GM23338 (cell line): ENCODE data around the gene ARHGAP9. TPM values are rescaled to one million over a fixed set of nuclear protein-coding genes. Genes with fewer than 3 reads are reported as not detected.

ENCODE experiments used
- ATAC-seq: fragments of 200-7000 bp; cut with Tn5 transposase; 3 replicates; pipeline ENCODE4 v1.9.1; 2020
- DNase-seq: peaks from one replicate; pipeline ENCODE4 v3.0.0-alpha.2; 2015; ENCODE audit warnings: low spot score
- H2AFZ ChIP-seq: fragments of 200-600 bp; sonication (generic); 2 replicates; pipeline ENCODE4 v1.8.0; 2016; ENCODE audit warnings: antibody characterized with exemption, mild to moderate bottlenecking, moderate library complexity
- H3F3A ChIP-seq: fragments of 200-600 bp; sonication (generic); replicated peaks from 2 replicates; pipeline ENCODE4 v1.8.0; 2017; ENCODE audit warnings: antibody characterized with exemption, mixed run types, low read depth
- H3K27ac ChIP-seq: fragments of 200-600 bp; sonication (generic); 2 replicates; pipeline ENCODE4 v1.6.1; 2016; ENCODE audit warnings: low read depth
- H3K27me3 ChIP-seq: fragments of 200-600 bp; sonication (generic); 2 replicates; pipeline ENCODE4 v1.8.0; 2016; ENCODE audit warnings: mild to moderate bottlenecking, mixed run types, moderate library complexity; ENCODE audit not compliant: insufficient read depth
- H3K36me3 ChIP-seq: fragments of 200-600 bp; sonication (generic); 2 replicates; pipeline ENCODE4 v1.8.0; 2016; ENCODE audit warnings: mild to moderate bottlenecking; ENCODE audit not compliant: insufficient read depth
- H3K4me1 ChIP-seq: fragments of 200-600 bp; sonication (generic); 2 replicates; pipeline ENCODE4 v1.8.0; 2016; ENCODE audit warnings: mild to moderate bottlenecking, moderate library complexity; ENCODE audit not compliant: insufficient read depth
- H3K4me2 ChIP-seq: fragments of 200-600 bp; sonication (generic); 2 replicates; pipeline ENCODE4 v1.7.1; 2017; ENCODE audit warnings: mixed run types
- H3K4me3 ChIP-seq: fragments of 200-600 bp; sonication (generic); 2 replicates; pipeline ENCODE4 v1.6.1; 2016; ENCODE audit warnings: mixed run types
- H3K79me2 ChIP-seq: fragments of 200-600 bp; sonication (generic); replicated peaks from 2 replicates; pipeline ENCODE4 v1.8.0; 2017; ENCODE audit warnings: mild to moderate bottlenecking; ENCODE audit not compliant: insufficient read depth
- H3K9me2 ChIP-seq: fragments of 200-600 bp; sonication (generic); 2 replicates; pipeline ENCODE4 v1.8.0; 2017; ENCODE audit not compliant: insufficient read depth
- H4K20me1 ChIP-seq: fragments of 200-600 bp; sonication (generic); replicated peaks from 2 replicates; pipeline ENCODE4 v1.8.0; 2017; ENCODE audit warnings: mild to moderate bottlenecking; ENCODE audit not compliant: insufficient read depth
- H3K27ac Mint-ChIP-seq: 2 replicates; pipeline ENCODE4 v1.8.0; 2020; ENCODE audit warnings: inconsistent platforms, mild to moderate bottlenecking, moderate library complexity, mixed read lengths
- H3K27me3 Mint-ChIP-seq: 3 replicates; pipeline ENCODE4 v1.8.0; 2022; ENCODE audit warnings: low read depth, mild to moderate bottlenecking, moderate library complexity, mixed read lengths, inconsistent platforms; ENCODE audit not compliant: insufficient read depth, poor library complexity
- H3K36me3 Mint-ChIP-seq: 3 replicates; pipeline ENCODE4 v1.8.0; 2021; ENCODE audit warnings: low read depth, mild to moderate bottlenecking, inconsistent platforms, moderate library complexity, mixed read lengths
- H3K4me1 Mint-ChIP-seq: 3 replicates; pipeline ENCODE4 v1.8.0; 2020; ENCODE audit warnings: mild to moderate bottlenecking, inconsistent platforms, mixed read lengths
- H3K4me3 Mint-ChIP-seq: 3 replicates; pipeline ENCODE4 v1.8.0; 2021; ENCODE audit warnings: moderate library complexity, mild to moderate bottlenecking, inconsistent platforms, mixed read lengths
- H3K9me3 Mint-ChIP-seq: 3 replicates; pipeline ENCODE4 v1.8.0; 2020; ENCODE audit warnings: moderate library complexity, mild to moderate bottlenecking, inconsistent platforms, mixed read lengths
- CREB1 ChIP-seq: fragments of 250-450 bp; sonication (Bioruptor Pico); IDR thresholded peaks from 2 replicates; pipeline ENCODE4 v1.5.0; 2020; ENCODE audit warnings: low read depth, mild to moderate bottlenecking, moderate library complexity
- CTCF ChIP-seq, 2 experiments: fragments of 200-600 bp in 1 of 2; sonication (generic) in 1 of 2; conservative IDR thresholded peaks; 2 replicates each; pipeline versions ENCODE4 v1.5.1 to v1.6.1; 2016 to 2017; ENCODE audit warnings: antibody characterized with exemption in 2 of 2, low read depth in 2 of 2, mild to moderate bottlenecking in 2 of 2, moderate library complexity in 1 of 2
- ETS1 ChIP-seq: IDR thresholded peaks from 2 replicates; pipeline ENCODE4 v1.6.1; 2016; ENCODE audit warnings: antibody characterized with exemption
- EZH2 ChIP-seq: fragments of 200-600 bp; sonication (generic); IDR thresholded peaks from one replicate; pipeline ENCODE4 v1.8.0; 2017; ENCODE audit warnings: antibody characterized with exemption, mild to moderate bottlenecking, low read depth; ENCODE audit not compliant: unreplicated experiment
- EZH2phosphoT487 ChIP-seq: fragments of 200-600 bp; sonication (generic); IDR thresholded peaks from one replicate; pipeline ENCODE4 v1.8.1; 2018; ENCODE audit warnings: antibody characterized with exemption; ENCODE audit not compliant: unreplicated experiment
- JUNB ChIP-seq: IDR thresholded peaks from one replicate; pipeline ENCODE4 v1.6.1; 2016; ENCODE audit warnings: antibody characterized with exemption; ENCODE audit not compliant: unreplicated experiment
- NANOG ChIP-seq: IDR thresholded peaks from 2 replicates; pipeline ENCODE4 v1.6.1; 2016; ENCODE audit warnings: antibody characterized with exemption, borderline replicate concordance
- POLR2AphosphoS5 ChIP-seq: IDR thresholded peaks from 2 replicates; pipeline ENCODE4 v1.6.1; 2016; ENCODE audit warnings: antibody characterized with exemption, low read depth
- STAT1 ChIP-seq: IDR thresholded peaks from one replicate; pipeline ENCODE4 v1.6.1; 2016; ENCODE audit warnings: antibody characterized with exemption; ENCODE audit not compliant: unreplicated experiment
- ZNF114 ChIP-seq: fragments of 250-450 bp; sonication (Bioruptor Pico); IDR thresholded peaks from 2 replicates; pipeline ENCODE4 v1.5.0; 2020; ENCODE audit warnings: mild to moderate bottlenecking, moderate library complexity
- ZNF331 ChIP-seq: fragments of 250-450 bp; sonication (Bioruptor Pico); IDR thresholded peaks from 2 replicates; pipeline ENCODE4 v1.5.0; 2020; ENCODE audit warnings: low read depth, mild to moderate bottlenecking, moderate library complexity
- ZNF462 ChIP-seq: fragments of 250-450 bp; sonication (Bioruptor Pico); IDR thresholded peaks from 2 replicates; pipeline ENCODE4 v1.5.0; 2020; ENCODE audit warnings: mild to moderate bottlenecking, moderate library complexity
- polyA plus RNA-seq: library from polyadenylated mRNA; unstranded; fragments of >200 nt; fragmentation: Nextera tagmentation; extraction: Ambion mirVana; gene quantifications from 2 replicates; pipeline ENCODE4 v1.2.1, GENCODE V29; 2016
- total RNA-seq: library from RNA; depleted of rRNA; stranded (reverse); fragments of >200 nt; shearing (Covaris generic); gene quantifications from 2 replicates; pipeline ENCODE4 v1.2.3, GENCODE V29; 2014
- TF ChIP-seq, protein P1 (sequence below): IDR thresholded peaks from one replicate; pipeline ENCODE4 v1.6.1; 2018; ENCODE audit warnings: antibody characterized with exemption; ENCODE audit not compliant: unreplicated experiment

The ARHGAP9 gene
- total and polyA plus RNA-seq, 2 experiments from 2014 or later, result 4.5 to 7.1 TPM

DNA sequence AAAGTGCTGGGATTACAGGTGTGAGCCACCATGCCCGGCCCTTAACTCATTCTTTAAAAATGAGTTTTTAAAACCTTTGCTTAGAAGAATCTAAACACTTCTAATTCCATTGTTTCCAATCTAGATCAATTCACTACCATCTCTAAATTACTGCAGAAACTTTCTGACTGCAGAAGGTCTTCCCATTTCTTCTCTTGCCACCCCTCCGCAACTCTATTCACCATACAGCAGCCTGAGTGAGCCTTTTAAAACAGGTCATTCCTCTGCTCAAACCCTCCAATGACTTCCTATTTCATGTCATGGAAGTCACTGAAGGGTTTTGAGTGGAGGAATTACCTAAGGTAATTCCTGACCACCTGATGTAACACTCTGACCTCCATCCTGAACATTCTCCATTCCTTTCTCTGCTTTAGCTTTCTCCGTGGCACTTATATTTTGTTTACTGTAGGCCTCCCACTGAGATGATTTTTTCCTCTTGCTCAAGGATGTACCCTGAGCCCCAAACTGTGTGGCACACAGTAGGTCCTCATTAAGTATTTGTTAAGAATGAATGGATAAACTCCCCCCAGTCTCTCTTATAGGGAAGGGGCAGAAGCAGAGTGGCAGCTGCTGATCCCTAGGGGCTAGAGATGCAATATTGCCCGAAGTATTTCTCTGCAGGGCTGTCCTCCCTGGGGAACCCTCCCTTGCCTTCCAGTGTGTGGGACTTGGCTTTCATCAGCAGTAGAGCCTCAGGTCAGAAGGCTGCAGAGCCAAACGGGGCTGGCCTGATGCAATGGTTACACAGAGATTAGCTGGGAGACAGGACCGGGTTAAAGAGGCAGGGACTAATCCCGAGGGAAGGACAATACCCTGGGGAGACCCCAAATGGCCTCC is 39.5 kb upstream of the ARHGAP9 start:
- Mint-ChIP-seq H3K36me3 (peaks cover 54% of the 10 kb centered on the region), H3K9me3 (no peaks in the 10 kb centered on the region; the same call in 2 of the 3 replicates), H3K4me1 (peaks cover 44% of the 10 kb centered on the region), H3K4me3 (peak overlapping the region; percentile 83), H3K27ac (peak overlapping the region; percentile 99), H3K27me3 (peaks cover 43% of the 10 kb centered on the region)
- peaks cover 29% of the 10 kb centered on the region for H3K79me2 ChIP-seq
- peak overlapping the region; percentile 77 for H3K4me3 ChIP-seq
- H3F3A ChIP-seq, result peaks cover 82% of the 10 kb centered on the region
- ATAC-seq (peak; percentile 4), DNase-seq (peak; percentile 49)
- H3K4me2 ChIP-seq, result peak overlapping the region; percentile 99
- H3K4me1 ChIP-seq, result peaks cover 35% of the 10 kb centered on the region
- TF ChIP-seq JUNB, result no peak
- no peak for TF ChIP-seq ZNF462
- TF ChIP-seq CTCF (conservative IDR thresholded peaks at IDR 0.05; ENCODE audit: low read depth in 2 of 2), result no peak
- TF ChIP-seq, protein P1, sequence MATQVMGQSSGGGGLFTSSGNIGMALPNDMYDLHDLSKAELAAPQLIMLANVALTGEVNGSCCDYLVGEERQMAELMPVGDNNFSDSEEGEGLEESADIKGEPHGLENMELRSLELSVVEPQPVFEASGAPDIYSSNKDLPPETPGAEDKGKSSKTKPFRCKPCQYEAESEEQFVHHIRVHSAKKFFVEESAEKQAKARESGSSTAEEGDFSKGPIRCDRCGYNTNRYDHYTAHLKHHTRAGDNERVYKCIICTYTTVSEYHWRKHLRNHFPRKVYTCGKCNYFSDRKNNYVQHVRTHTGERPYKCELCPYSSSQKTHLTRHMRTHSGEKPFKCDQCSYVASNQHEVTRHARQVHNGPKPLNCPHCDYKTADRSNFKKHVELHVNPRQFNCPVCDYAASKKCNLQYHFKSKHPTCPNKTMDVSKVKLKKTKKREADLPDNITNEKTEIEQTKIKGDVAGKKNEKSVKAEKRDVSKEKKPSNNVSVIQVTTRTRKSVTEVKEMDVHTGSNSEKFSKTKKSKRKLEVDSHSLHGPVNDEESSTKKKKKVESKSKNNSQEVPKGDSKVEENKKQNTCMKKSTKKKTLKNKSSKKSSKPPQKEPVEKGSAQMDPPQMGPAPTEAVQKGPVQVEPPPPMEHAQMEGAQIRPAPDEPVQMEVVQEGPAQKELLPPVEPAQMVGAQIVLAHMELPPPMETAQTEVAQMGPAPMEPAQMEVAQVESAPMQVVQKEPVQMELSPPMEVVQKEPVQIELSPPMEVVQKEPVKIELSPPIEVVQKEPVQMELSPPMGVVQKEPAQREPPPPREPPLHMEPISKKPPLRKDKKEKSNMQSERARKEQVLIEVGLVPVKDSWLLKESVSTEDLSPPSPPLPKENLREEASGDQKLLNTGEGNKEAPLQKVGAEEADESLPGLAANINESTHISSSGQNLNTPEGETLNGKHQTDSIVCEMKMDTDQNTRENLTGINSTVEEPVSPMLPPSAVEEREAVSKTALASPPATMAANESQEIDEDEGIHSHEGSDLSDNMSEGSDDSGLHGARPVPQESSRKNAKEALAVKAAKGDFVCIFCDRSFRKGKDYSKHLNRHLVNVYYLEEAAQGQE, result no peak
- TF ChIP-seq STAT1, result no peak
- TF ChIP-seq EZH2, result no peak
- TF ChIP-seq POLR2AphosphoS5, result no peak; the same call in 1 of the 2 replicates
- TF ChIP-seq NANOG, result no peak
- no peak for TF ChIP-seq EZH2phosphoT487
- no peak for TF ChIP-seq ZNF331
- TF ChIP-seq CREB1, result no peak
- TF ChIP-seq ETS1, result no peak
- no peak for TF ChIP-seq ZNF114 (CRISPR knock-in tag)
- H3K27me3 ChIP-seq, result no peaks in the 10 kb centered on the region
- peaks cover 35% of the 10 kb centered on the region for H4K20me1 ChIP-seq
- peaks cover 37% of the 10 kb centered on the region for H3K36me3 ChIP-seq
- peak overlapping the region; percentile 98 for H3K27ac ChIP-seq
- no peaks in the 10 kb centered on the region for H3K9me2 ChIP-seq
- H2AFZ ChIP-seq, result no peak overlapping the region
